BE2C (cell line): ENCODE data around the gene ZNF628.
"Not testable (repeated sequence)": the region's sequence is repeated elsewhere in the genome, so short reads cannot be mapped to it uniquely, and the experiment has no call there.

Source experiments
- DNase-seq: peaks from one replicate; pipeline ENCODE4 v3.0.0-alpha.2; 2020
- H3K27me3 ChIP-seq: fragments of 250-450 bp; sonication (Bioruptor Pico); 2 replicates; pipeline ENCODE4 v1.5.1; 2020; ENCODE audit warnings: mild to moderate bottlenecking
- H3K36me3 ChIP-seq: fragments of 250-450 bp; sonication (Bioruptor Pico); 2 replicates; pipeline ENCODE4 v1.5.1; 2020; ENCODE audit warnings: mild to moderate bottlenecking
- H3K4me1 ChIP-seq: fragments of 250-450 bp; sonication (Bioruptor Pico); 2 replicates; pipeline ENCODE4 v1.5.1; 2020
- H3K4me3 ChIP-seq: 2 replicates; pipeline ENCODE4 v1.5.1; 2011; ENCODE audit warnings: low read depth, low read length
- H3K9me3 ChIP-seq: fragments of 250-450 bp; sonication (Bioruptor Pico); 2 replicates; pipeline ENCODE4 v1.5.1; 2020
- CTCF ChIP-seq: IDR thresholded peaks from 2 replicates; pipeline ENCODE4 v1.5.1; 2012; ENCODE audit warnings: mild to moderate bottlenecking, low read depth, low read length

The ZNF628 gene

GRCh38 chr19:55494172-55494761 lies 17.9 kb downstream of the ZNF628 start:
- no peak for TF ChIP-seq CTCF

GRCh38 chr19:55495646-55496349 lies 19.4 kb downstream of the ZNF628 start:
- TF ChIP-seq CTCF = no peak
- no peaks in the 10 kb centered on the region for H3K36me3 ChIP-seq
- no peaks in the 10 kb centered on the region for H3K9me3 ChIP-seq
- no peak overlapping the region for H3K4me3 ChIP-seq
- H3K27me3 ChIP-seq = no peaks in the 10 kb centered on the region
- H3K4me1 ChIP-seq = no peaks in the 10 kb centered on the region
- no peak for DNase-seq

More at GRCh38 chr19:55494172-55494761, 17.9 kb downstream of the ZNF628 start:
- no peaks in the 10 kb centered on the region; the same call in 1 of the 2 replicates for H3K4me1 ChIP-seq
- peak; percentile 13 for DNase-seq
- no peaks in the 10 kb centered on the region for H3K9me3 ChIP-seq
- H3K36me3 ChIP-seq = no peaks in the 10 kb centered on the region
- H3K27me3 ChIP-seq = no peaks in the 10 kb centered on the region
- no peak overlapping the region for H3K4me3 ChIP-seq

GRCh38 chr19:55496820-55497219 lies 20.4 kb downstream of the ZNF628 start:
- H3K4me3 ChIP-seq, H3K4me1 ChIP-seq, H3K36me3 ChIP-seq, H3K9me3 ChIP-seq, DNase-seq, H3K27me3 ChIP-seq: not testable (repeated sequence)

DNA sequence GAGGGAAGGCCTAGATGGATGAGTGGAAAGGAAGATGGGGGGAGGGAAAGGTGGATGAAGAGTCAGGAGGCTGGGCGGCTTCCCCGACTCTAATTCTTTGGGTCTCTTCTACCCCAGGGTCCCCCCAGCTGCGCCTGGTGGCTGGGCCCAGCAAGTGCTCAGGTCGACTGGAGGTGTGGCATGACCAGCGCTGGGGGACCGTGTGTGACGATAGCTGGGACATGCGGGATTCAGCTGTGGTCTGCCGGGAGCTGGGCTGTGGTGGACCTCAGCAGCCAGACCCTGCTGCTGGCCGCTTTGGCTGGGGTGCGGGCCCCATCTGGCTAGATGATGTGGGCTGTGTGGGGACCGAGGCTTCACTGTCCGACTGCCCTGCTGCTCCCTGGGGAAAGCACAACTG lies 21.3 kb downstream of the ZNF628 start:
- no peaks in the 10 kb centered on the region for H3K36me3 ChIP-seq
- no peaks in the 10 kb centered on the region for H3K4me1 ChIP-seq
- no peak for DNase-seq
- TF ChIP-seq CTCF = no peak
- H3K9me3 ChIP-seq = no peaks in the 10 kb centered on the region
- H3K4me3 ChIP-seq = no peak overlapping the region
- H3K27me3 ChIP-seq = no peaks in the 10 kb centered on the region

DNA sequence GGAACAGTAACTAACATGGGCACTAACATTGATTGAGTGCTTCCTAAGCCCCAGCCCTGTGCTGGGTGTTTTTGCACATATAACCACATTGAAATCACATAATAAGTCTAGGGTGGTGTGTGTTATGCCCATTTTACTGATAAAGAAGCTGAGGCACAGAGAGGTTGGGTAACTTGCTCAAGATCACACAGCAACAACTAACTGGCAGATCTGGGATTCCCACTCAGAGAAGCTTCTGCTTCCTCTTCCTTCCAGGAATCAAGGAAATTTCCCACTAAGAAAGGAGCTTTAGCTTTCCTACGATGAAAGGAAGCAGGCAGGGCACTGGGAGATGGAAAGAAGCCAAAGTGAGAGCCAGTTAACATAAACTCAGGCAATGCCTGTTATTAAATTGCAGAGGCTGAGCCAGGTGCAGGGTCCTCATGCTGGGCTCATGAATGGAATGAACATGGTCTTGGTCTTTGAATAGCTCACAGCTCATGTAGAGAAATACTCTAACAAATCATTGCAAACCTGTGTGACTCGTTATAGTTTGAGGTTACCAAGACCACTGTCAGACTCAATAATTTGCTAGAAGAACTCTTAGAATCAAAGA lies 21.9 kb downstream of the ZNF628 start:
- TF ChIP-seq CTCF = no peak
- Histone ChIP-seq H3K9me3 (peaks cover 2% of the 10 kb centered on the region), H3K4me1 (no peaks in the 10 kb centered on the region), H3K36me3 (no peaks in the 10 kb centered on the region), H3K4me3 (no peak overlapping the region), H3K27me3 (no peaks in the 10 kb centered on the region)
- DNase-seq = no peak

DNA sequence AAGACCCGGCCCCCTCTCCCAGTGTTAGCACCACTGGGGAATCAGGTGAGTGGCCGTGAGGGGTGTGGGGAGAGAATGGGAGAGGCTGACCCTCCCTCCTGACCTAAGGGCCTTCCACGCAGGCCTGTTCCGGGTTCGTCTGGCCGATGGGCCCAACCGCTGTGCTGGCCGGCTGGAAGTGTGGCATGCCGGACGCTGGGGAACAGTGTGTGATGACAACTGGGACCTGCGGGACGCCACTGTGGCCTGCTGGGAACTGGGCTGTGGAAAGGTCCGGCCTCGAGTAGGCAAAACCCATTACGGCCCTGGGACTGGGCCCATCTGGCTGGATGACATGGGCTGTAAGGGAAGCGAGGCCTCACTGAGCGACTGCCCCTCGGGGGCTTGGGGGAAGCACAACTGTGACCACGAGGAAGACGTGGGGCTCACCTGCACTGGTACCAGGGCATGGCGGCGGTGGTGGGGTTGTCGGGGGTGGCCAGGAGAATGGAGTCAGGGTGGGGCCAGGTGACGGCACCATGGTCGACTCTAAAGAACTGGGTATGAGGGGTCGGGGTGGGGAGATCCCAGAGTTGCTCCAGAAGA lies 24.0 kb downstream of the ZNF628 start:
- H3K27me3 ChIP-seq = no peaks in the 10 kb centered on the region
- H3K4me1 ChIP-seq = no peaks in the 10 kb centered on the region
- no peak for DNase-seq
- H3K9me3 ChIP-seq = peaks cover 4% of the 10 kb centered on the region
- TF ChIP-seq CTCF = no peak
- no peaks in the 10 kb centered on the region for H3K36me3 ChIP-seq
- H3K4me3 ChIP-seq = no peak overlapping the region
